Hepatic stellate cell (primary cell): ENCODE measurements around the gene TADA2A.

Source experiments
- DNase-seq: peaks from one replicate; pipeline ENCODE4 v3.0.0; 2011; ENCODE audit warnings: low spot score

The TADA2A gene

GRCh38 chr17:37527249-37527851, 120.7 kb downstream of the TADA2A start:
- DNase-seq, result peak; percentile 41
